ENCODE data around the gene SLC4A3. TPM values are rescaled to one million over a fixed set of nuclear protein-coding genes. Genes with fewer than 3 reads are reported as not detected.

Gene SLC4A3
- total RNA-seq, 5 donors from 2014 or later (not counting 1 experiment from before 2014, with no cell fraction given): 0.08 to 0.47 (median 0.37) TPM

GRCh38 chr2:219687882-219688559 lies 60.6 kb downstream of the SLC4A3 start:
- H3K4me1 ChIP-seq (ENCODE audit: control insufficient read depth in 1 of 2, extremely low read depth in 1 of 2, insufficient read depth in 2 of 2, low read length in 2 of 2): peaks cover 0 to 6% of the 10 kb centered on the region in 2 experiments
- POLR2A ChIA-PET: no interaction called here
- H3K36me3 ChIP-seq (ENCODE audit: control insufficient read depth in 2 of 2, extremely low read depth in 1 of 2, insufficient read depth in 1 of 2, low read length in 1 of 2): no peaks in the 10 kb centered on the region
- no peak overlapping the region for H3K4me3 ChIP-seq (ENCODE audit: control insufficient read depth in 1 of 2, extremely low read depth in 1 of 2, low read length in 1 of 2)
- peaks cover 2 to 30% of the 10 kb centered on the region in 2 experiments for H3K27me3 ChIP-seq (replicated peaks in 1 of 2; ENCODE audit: control insufficient read depth in 2 of 2, extremely low read depth in 1 of 2, insufficient read depth in 2 of 2, low read length in 1 of 2)
- H3K27ac ChIP-seq (ENCODE audit: low read length): no peak overlapping the region
- Mint-ChIP-seq H3K36me3 (no peaks in the 10 kb centered on the region), H3K4me3 (no peak overlapping the region), H3K4me1 (peaks cover 8 to 14% (median 10%) of the 10 kb centered on the region in 3 donors), H3K27me3 (peaks cover 25 to 51% of the 10 kb centered on the region in 2 donors), H3K9me3 (peaks cover 0 to 4% (median 0%) of the 10 kb centered on the region in 3 donors), H3K27ac (no peak overlapping the region)
- WGBS (ENCODE audit: insufficient coverage): 77% methylated on average over 9 of the region's 19 CpGs
- DNase-seq (no peak), ATAC-seq (replicated peaks in 1 of 4) (no peak)
- no peaks in the 10 kb centered on the region for H3K9me3 ChIP-seq
- CTCF ChIA-PET: interaction anchor here in 1 of 2 donors (0.5 to 0.7 kb wide), 2 partner anchors 10 to 803 kb away, joined by 5 to 6 read pairs; no protein-coding TSS in a partner anchor

GRCh38 chr2:219688560-219689445 lies 61.4 kb downstream of the SLC4A3 start:
- Histone ChIP-seq H3K4me3 (ENCODE audit: control insufficient read depth in 1 of 2, extremely low read depth in 1 of 2, low read length in 1 of 2) (no peak overlapping the region), H3K9me3 (no peaks in the 10 kb centered on the region), H3K27me3 (replicated peaks in 1 of 2; ENCODE audit: control insufficient read depth in 2 of 2, extremely low read depth in 1 of 2, insufficient read depth in 2 of 2, low read length in 1 of 2) (peaks cover 2 to 33% of the 10 kb centered on the region in 2 experiments), H3K36me3 (ENCODE audit: control insufficient read depth in 2 of 2, extremely low read depth in 1 of 2, insufficient read depth in 1 of 2, low read length in 1 of 2) (no peaks in the 10 kb centered on the region), H3K27ac (ENCODE audit: low read length) (no peak overlapping the region), H3K4me1 (ENCODE audit: control insufficient read depth in 1 of 2, extremely low read depth in 1 of 2, insufficient read depth in 2 of 2, low read length in 2 of 2) (peaks cover 0 to 6% of the 10 kb centered on the region in 2 experiments)
- DNase-seq (no peak), ATAC-seq (replicated peaks in 1 of 4) (no peak)
- H3K27ac Mint-ChIP-seq: no peak overlapping the region
- H3K4me1 Mint-ChIP-seq: peaks cover 8 to 14% (median 10%) of the 10 kb centered on the region in 3 donors
- H3K4me3 Mint-ChIP-seq: no peak overlapping the region
- ChIA-PET CTCF (interaction anchor here (1.0 to 1.2 kb wide), 2 partner anchors 148 to 151 kb away, joined by 3 to 4 read pairs; no protein-coding TSS in a partner anchor), POLR2A (no interaction called here)
- no peaks in the 10 kb centered on the region for H3K9me3 Mint-ChIP-seq
- peaks cover 28 to 57% of the 10 kb centered on the region in 2 donors for H3K27me3 Mint-ChIP-seq
- no peaks in the 10 kb centered on the region for H3K36me3 Mint-ChIP-seq
- WGBS (ENCODE audit: insufficient coverage): 91% methylated on average over 15 of the region's 23 CpGs

- POLR2A ChIA-PET: no interaction called here
- H3K27me3 Mint-ChIP-seq: peaks cover 29 to 52% of the 10 kb centered on the region in 2 donors
- ATAC-seq (replicated peaks in 1 of 4) (peak in 1 of 4 experiments; percentile 40), DNase-seq (peak in 19 of 35 experiments; percentile 4 to 59 (median 17))
- CTCF ChIA-PET: interaction anchor here (0.5 to 1.2 kb wide), 5 partner anchors 11 to 152 kb away, joined by 3 to 4 read pairs (median 3); no protein-coding TSS in a partner anchor
- no peaks in the 10 kb centered on the region for H3K36me3 Mint-ChIP-seq
- Histone ChIP-seq H3K4me3 (ENCODE audit: control insufficient read depth in 1 of 2, extremely low read depth in 1 of 2, low read length in 1 of 2) (no peak overlapping the region), H3K36me3 (ENCODE audit: control insufficient read depth in 2 of 2, extremely low read depth in 1 of 2, insufficient read depth in 1 of 2, low read length in 1 of 2) (no peaks in the 10 kb centered on the region), H3K4me1 (ENCODE audit: control insufficient read depth in 1 of 2, extremely low read depth in 1 of 2, insufficient read depth in 2 of 2, low read length in 2 of 2) (peaks cover 0 to 4% of the 10 kb centered on the region in 2 experiments), H3K27ac (ENCODE audit: low read length) (no peak overlapping the region), H3K9me3 (no peaks in the 10 kb centered on the region), H3K27me3 (replicated peaks in 1 of 2; ENCODE audit: control insufficient read depth in 2 of 2, extremely low read depth in 1 of 2, insufficient read depth in 2 of 2, low read length in 1 of 2) (peaks cover 2 to 32% of the 10 kb centered on the region in 2 experiments)
- peaks cover 5 to 11% (median 6%) of the 10 kb centered on the region in 3 donors for H3K4me1 Mint-ChIP-seq
- no peaks in the 10 kb centered on the region for H3K9me3 Mint-ChIP-seq
- no peak overlapping the region for H3K4me3 Mint-ChIP-seq
- no peak overlapping the region for H3K27ac Mint-ChIP-seq
- WGBS (ENCODE audit: insufficient coverage): 57% methylated on average over 9 of the region's 17 CpGs
Observed at GRCh38 chr2:219689676-219690628, 62.5 kb downstream of the SLC4A3 start.

GRCh38 chr2:219691571-219691970 lies 64.1 kb downstream of the SLC4A3 start:
- H3K9me3 Mint-ChIP-seq: peaks cover 0 to 3% (median 0%) of the 10 kb centered on the region in 3 donors
- no peak for DNase-seq
- ATAC-seq (replicated peaks in 1 of 4): no peak
- 77% methylated on average over 9 of the region's 10 CpGs for WGBS (ENCODE audit: insufficient coverage)
- Histone ChIP-seq H3K27ac (ENCODE audit: low read length) (no peak overlapping the region), H3K36me3 (ENCODE audit: control insufficient read depth in 2 of 2, extremely low read depth in 1 of 2, insufficient read depth in 1 of 2, low read length in 1 of 2) (no peaks in the 10 kb centered on the region), H3K4me3 (ENCODE audit: control insufficient read depth in 1 of 2, extremely low read depth in 1 of 2, low read length in 1 of 2) (no peak overlapping the region), H3K4me1 (ENCODE audit: control insufficient read depth in 1 of 2, extremely low read depth in 1 of 2, insufficient read depth in 2 of 2, low read length in 2 of 2) (no peaks in the 10 kb centered on the region), H3K27me3 (replicated peaks in 1 of 2; ENCODE audit: control insufficient read depth in 2 of 2, extremely low read depth in 1 of 2, insufficient read depth in 2 of 2, low read length in 1 of 2) (peaks cover 0 to 24% of the 10 kb centered on the region in 2 experiments), H3K9me3 (no peaks in the 10 kb centered on the region)
- H3K4me3 Mint-ChIP-seq: no peak overlapping the region
- POLR2A ChIA-PET: no interaction called here
- peaks cover 31 to 58% of the 10 kb centered on the region in 2 donors for H3K27me3 Mint-ChIP-seq
- no peaks in the 10 kb centered on the region for H3K4me1 Mint-ChIP-seq
- CTCF ChIA-PET: no interaction called here
- no peaks in the 10 kb centered on the region for H3K36me3 Mint-ChIP-seq
- H3K27ac Mint-ChIP-seq: no peak overlapping the region

Other genes starting within 250 kb of the SLC4A3 start
- 10 to 100 TPM; 73.5 to 88.8 (median 85.4) TPM for gene DNPEP, start 239.7 kb upstream of the SLC4A3 start, total RNA-seq
- 1 to 10 TPM in 2 of 5 donors, under 1 TPM in 1, not detected in 2; 0.98 to 1.3 (median 1.3) TPM for gene DES, start 209.3 kb upstream of the SLC4A3 start, total RNA-seq
- 10 to 100 TPM; 13.8 to 23.9 (median 18.9) TPM for gene SPEG, start 192.8 kb upstream of the SLC4A3 start, total RNA-seq
- 10 to 100 TPM; 20.6 to 47.7 (median 41.3) TPM for gene GMPPA, start 128.7 kb upstream of the SLC4A3 start, total RNA-seq
- under 1 TPM in 3 of 5 donors, not detected in 2; 0.09 to 0.35 (median 0.20) TPM for gene ASIC4, start 113.1 kb upstream of the SLC4A3 start, total RNA-seq
- gene CHPF, start 83.8 kb upstream of the SLC4A3 start, total RNA-seq: 10 to 100 TPM in 3 of 5 donors, 1 to 10 TPM in 2; 5.0 to 12.8 (median 10.8) TPM
- under 1 TPM; 0.37 to 0.88 (median 0.69) TPM for gene TMEM198, start 83.6 kb upstream of the SLC4A3 start, total RNA-seq
- 1 to 10 TPM; 1.2 to 2.4 (median 1.2) TPM for gene OBSL1, start 56.1 kb upstream of the SLC4A3 start, total RNA-seq
- under 1 TPM in 1 of 5 donors, not detected in 4; 0.16 TPM for gene INHA, start 55.3 kb upstream of the SLC4A3 start, total RNA-seq
- 10 to 100 TPM; 25.9 to 52.8 (median 49.3) TPM for gene STK11IP, start 29.8 kb upstream of the SLC4A3 start, total RNA-seq